ENCODE measurements around the gene C1orf210. TPM values are rescaled to one million over a fixed set of nuclear protein-coding genes. Genes with fewer than 3 reads are reported as not detected.
A peak's percentile ranks its signal among the peaks of the same experiment; 100 is the strongest.

The C1orf210 gene
- total and polyA plus RNA-seq, 8 donors: 8.5 to 22.5 (median 9.5) TPM

DNA sequence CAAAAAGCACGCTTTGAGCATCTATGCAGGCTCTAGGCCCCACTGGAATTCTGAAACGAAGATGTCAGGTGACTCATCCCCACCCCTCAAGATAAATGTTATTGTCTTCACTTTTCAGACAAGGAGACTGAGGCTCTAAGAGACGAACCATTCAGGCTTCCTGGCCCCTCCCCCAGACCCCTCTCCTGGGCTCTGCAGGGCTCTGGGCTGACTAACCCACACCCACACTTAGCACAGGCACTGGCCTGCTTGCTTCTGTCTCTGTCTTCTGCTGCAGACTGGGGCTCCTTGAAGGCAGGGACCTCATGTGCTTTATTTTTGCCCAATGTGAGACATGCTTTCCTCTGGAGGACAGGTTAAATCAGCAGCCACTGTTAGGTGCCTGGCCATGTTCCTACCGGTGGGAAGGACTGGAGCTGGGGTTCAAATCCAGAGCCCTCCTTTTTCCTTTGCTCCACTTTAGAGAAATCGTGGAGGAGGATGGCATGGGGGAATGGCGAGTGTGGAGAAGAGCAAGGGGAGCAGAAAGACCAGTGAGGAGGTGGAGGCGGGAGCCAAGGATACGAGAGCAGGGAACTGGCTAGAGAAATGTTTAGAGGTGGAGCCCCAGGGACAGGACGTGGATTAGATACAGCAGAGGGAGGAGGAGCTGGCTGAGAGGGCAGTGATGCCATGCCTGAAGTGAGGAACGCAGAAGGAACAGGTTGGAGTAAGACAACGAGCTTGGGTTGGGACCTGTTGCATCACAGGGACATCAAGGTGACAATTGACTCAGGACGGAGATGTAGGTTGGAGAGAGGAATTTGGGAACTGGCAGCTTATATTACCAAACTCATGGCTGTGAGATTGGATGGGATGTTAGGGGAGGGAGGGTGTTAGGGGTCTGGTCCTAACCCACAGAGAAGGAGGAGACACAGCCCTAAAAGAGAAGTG lies 13.9 kb downstream of the C1orf210 start:
- intact Hi-C loops (cut with DNase I): no loop called here
- peaks cover 0 to 6% of the 10 kb centered on the region in 2 donors for H3K27me3 ChIP-seq
- ATAC-seq: no peak
- peaks cover 0 to 23% of the 10 kb centered on the region in 2 donors for H3K4me1 ChIP-seq
- no peak for DNase-seq
- peaks cover 0 to 10% of the 10 kb centered on the region in 2 donors for H3K36me3 ChIP-seq
- TF ChIP-seq, protein P1, sequence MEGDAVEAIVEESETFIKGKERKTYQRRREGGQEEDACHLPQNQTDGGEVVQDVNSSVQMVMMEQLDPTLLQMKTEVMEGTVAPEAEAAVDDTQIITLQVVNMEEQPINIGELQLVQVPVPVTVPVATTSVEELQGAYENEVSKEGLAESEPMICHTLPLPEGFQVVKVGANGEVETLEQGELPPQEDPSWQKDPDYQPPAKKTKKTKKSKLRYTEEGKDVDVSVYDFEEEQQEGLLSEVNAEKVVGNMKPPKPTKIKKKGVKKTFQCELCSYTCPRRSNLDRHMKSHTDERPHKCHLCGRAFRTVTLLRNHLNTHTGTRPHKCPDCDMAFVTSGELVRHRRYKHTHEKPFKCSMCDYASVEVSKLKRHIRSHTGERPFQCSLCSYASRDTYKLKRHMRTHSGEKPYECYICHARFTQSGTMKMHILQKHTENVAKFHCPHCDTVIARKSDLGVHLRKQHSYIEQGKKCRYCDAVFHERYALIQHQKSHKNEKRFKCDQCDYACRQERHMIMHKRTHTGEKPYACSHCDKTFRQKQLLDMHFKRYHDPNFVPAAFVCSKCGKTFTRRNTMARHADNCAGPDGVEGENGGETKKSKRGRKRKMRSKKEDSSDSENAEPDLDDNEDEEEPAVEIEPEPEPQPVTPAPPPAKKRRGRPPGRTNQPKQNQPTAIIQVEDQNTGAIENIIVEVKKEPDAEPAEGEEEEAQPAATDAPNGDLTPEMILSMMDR (IDR thresholded peaks at IDR 0.05): no peak
- peak overlapping the region; percentile 9 to 35 for H3K4me3 ChIP-seq
- H3K9me3 ChIP-seq: no peaks in the 10 kb centered on the region
- H3K27ac ChIP-seq: peak overlapping the region; percentile 78 to 87

DNA sequence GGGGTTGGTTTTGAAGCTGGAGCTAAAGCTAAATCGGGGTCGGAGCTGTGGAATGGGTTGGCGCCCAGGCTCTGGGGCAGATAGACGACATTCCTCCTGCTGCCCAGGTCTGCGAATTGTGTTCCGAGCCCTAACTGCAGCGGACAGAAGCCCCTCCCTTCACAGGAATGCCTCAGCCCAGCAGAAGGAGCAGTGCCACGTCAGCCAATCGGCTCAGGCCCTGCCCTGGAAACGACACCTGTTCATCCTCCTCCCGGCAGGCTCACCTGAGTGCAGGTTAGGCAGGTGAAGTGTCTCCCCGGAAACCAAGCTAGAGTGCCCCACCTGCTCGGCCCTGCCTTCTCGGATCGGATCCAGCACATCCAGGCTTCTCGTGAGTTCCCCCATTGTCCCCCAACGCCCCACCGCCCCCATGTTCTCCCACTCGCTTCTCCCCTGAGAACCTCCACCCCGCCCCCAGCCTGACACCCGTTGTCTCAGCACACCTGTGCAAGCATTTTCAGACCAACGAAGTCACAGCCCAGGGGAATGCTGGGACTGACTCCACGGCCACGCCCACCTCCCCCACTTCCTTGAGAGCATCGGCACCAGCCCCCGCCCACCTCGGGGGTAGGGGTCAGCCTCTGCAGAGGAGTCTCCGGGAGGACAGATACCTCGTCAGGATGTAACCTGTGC lies 14.8 kb downstream of the C1orf210 start:
- ATAC-seq (peak; percentile 88), DNase-seq (peak; percentile 49 to 90 (median 87))
- H3K4me3 ChIP-seq: peak overlapping the region; percentile 28 to 35
- peaks cover 0 to 23% of the 10 kb centered on the region in 2 donors for H3K4me1 ChIP-seq
- H3K9me3 ChIP-seq: no peaks in the 10 kb centered on the region
- peaks cover 0 to 6% of the 10 kb centered on the region in 2 donors for H3K27me3 ChIP-seq
- H3K27ac ChIP-seq: peak overlapping the region; percentile 78 to 87
- TF ChIP-seq, protein P1 (IDR thresholded peaks at IDR 0.05): no peak
- intact Hi-C loops (cut with DNase I): no loop called here
- H3K36me3 ChIP-seq: peaks cover 0 to 10% of the 10 kb centered on the region in 2 donors

DNA sequence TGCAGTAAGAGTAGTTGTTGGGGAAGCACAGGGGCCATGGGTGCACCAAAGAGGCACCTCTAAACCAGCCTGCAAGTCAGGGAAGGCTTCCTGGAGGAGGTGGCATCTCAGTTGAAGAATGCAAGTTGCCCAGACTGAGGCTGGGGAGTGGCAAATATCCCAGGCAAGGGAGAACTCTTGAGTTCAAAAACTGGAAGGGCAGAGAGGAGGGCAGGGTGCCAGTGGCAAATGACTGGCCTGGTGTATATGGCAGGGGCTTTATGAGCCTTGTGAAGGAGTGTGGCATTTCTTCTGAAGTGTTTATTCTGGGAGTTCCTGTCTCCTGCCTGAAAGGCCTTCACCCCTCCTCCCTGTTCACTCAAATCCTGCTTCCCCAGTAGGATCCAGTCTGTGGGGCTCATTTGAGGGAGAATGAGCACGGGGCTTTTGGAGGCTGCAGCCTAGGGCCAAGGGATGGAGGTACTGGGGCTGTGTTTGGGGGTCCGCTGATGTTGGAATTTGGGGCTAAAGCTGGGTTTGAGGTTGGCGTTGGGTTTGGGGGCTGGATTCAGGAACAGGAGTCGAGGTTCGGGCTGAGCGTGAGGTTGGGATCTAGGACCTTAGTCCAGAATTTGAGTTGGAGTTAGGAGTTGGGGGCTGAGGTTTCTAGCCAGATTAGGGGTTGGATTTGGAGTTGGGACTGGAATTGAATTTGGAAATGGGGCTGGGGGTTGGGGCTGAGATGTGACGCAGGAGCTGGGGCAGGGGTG lies 15.6 kb downstream of the C1orf210 start, which contains the start of gene TMEM125:
Gene TMEM125, plus strand, starts transcription at position 357 of the 749 bp plus-strand sequence. CDS start 2,740 bp downstream, outside the sequence.
- DNase-seq (peak in 3 of 4 donors; percentile 49 to 85 (median 80)), ATAC-seq (peak; percentile 80)
- Histone ChIP-seq H3K27me3 (peaks cover 0 to 6% of the 10 kb centered on the region in 2 donors), H3K36me3 (peaks cover 0 to 10% of the 10 kb centered on the region in 2 donors), H3K27ac (peak within 1 kb of the TSS; percentile 78 to 87), H3K4me3 (peak within 1 kb of the TSS; percentile 28 to 35), H3K4me1 (peaks cover 0 to 22% of the 10 kb centered on the region in 2 donors), H3K9me3 (no peaks in the 10 kb centered on the region)
- intact Hi-C loops (cut with DNase I): no loop called here
- TF ChIP-seq, protein P1 (IDR thresholded peaks at IDR 0.05): no peak

DNA sequence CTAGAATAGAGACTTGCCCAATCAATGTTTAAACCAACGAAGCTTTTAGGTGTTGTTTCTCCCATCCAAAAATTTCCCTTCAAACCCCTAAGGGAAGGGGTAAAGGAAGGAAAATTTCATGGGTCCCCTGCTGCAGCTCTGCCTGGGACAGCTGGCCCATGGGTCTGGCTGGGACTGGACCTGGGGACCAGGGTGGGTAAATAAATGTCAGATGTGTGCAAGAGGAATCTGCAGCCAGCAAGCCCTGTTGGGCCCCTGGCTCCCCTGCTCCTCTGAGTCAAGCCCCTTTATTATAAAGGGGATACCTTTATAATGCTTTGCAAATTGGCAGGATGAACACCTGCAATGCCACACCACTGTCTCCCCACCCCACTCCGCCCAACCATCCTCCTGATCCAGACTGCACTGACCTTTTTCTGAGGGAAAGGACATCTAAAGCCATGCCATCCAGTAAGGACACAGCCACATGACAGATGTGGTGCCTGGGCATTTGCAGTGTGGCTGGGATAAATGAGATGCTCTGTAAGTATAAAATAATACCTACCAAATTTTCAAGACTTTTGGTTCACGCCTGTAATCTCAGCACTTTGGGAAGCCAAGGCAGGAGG lies 17.5 kb downstream of the C1orf210 start:
- Histone ChIP-seq H3K4me3 (no peak overlapping the region), H3K36me3 (peaks cover 0 to 5% of the 10 kb centered on the region in 2 donors), H3K4me1 (peaks cover 0 to 13% of the 10 kb centered on the region in 2 donors), H3K27me3 (peaks cover 0 to 6% of the 10 kb centered on the region in 2 donors), H3K27ac (peak overlapping the region in 1 of 2 donors; percentile 4), H3K9me3 (no peaks in the 10 kb centered on the region)
- intact Hi-C loops (cut with DNase I): no loop called here
- TF ChIP-seq, protein P1 (IDR thresholded peaks at IDR 0.05): no peak
- no peak for ATAC-seq
- DNase-seq: peak in 1 of 4 donors; percentile 37
